Kidney (tissue), 14 donors: Measurements from ENCODE around the gene ATP12A. TPM values are rescaled to one million over a fixed set of nuclear protein-coding genes. Genes with fewer than 3 reads are reported as not detected.

Source experiments
- DNase-seq, 5 donors: peaks; one replicate each; pipeline ENCODE4 v3.0.0-alpha.2; 2013 to 2020
- FAIRE-seq: peaks from 2 replicates; lab custom pipeline; 2012; peaks lifted over from hg19 to GRCh38; lab: Jason Lieb, UNC
- H3K27ac ChIP-seq, 2 donors: one replicate each; pipeline ENCODE4 v1.7.0; 2013; ENCODE audit warnings: low read depth in 2 of 2, low read length in 2 of 2, inconsistent platforms in 1 of 2
- H3K27me3 ChIP-seq: one replicate; pipeline ENCODE4 v1.7.1; 2013; ENCODE audit warnings: low read length, inconsistent platforms; ENCODE audit not compliant: control insufficient read depth, insufficient read depth
- H3K36me3 ChIP-seq, 3 donors: one replicate each; pipeline versions ENCODE4 v1.7.0 to v1.7.1; 2013; ENCODE audit warnings: low read length in 3 of 3, control low read depth in 1 of 3, inconsistent platforms in 1 of 3; ENCODE audit not compliant: insufficient read depth in 3 of 3, control insufficient read depth in 2 of 3
- H3K4me1 ChIP-seq, 3 donors: one replicate each; pipeline versions ENCODE4 v1.7.0 to v1.7.1; 2013; ENCODE audit warnings: low read length in 3 of 3, inconsistent platforms in 1 of 3, low read depth in 1 of 3; ENCODE audit not compliant: control insufficient read depth in 2 of 3, insufficient read depth in 2 of 3
- H3K4me3 ChIP-seq, 3 donors: one replicate each; pipeline versions ENCODE4 v1.7.0 to v1.8.1; 2013; ENCODE audit warnings: low read length in 3 of 3, control low read depth in 1 of 3, inconsistent platforms in 1 of 3
- H3K9ac ChIP-seq, 3 donors: one replicate each; pipeline versions ENCODE4 v1.7.0 to v1.7.1; 2013; ENCODE audit warnings: low read length in 3 of 3, control low read depth in 1 of 3, inconsistent platforms in 1 of 3
- H3K9me3 ChIP-seq, 3 donors: one replicate each; pipeline versions ENCODE4 v1.7.0 to v1.7.1; 2013; ENCODE audit warnings: low read length in 3 of 3, control low read depth in 1 of 3, inconsistent platforms in 1 of 3; ENCODE audit not compliant: control insufficient read depth in 2 of 3, insufficient read depth in 1 of 3
- CTCF ChIP-seq: IDR thresholded peaks from 3 replicates; pipeline ENCODE4 v1.5.1; 2012; ENCODE audit warnings: mild to moderate bottlenecking, moderate library complexity, borderline replicate concordance; ENCODE audit not compliant: insufficient read depth; ENCODE audit errors: extremely low read depth
- intact Hi-C: fragments of 100-400 bp; cut with DNase I; formaldehyde crosslinking; loops from one replicate; pipeline ENCODE4 v1.11.1; 2022
- polyA plus RNA-seq: library from polyadenylated mRNA; stranded (reverse); fragments of 350-450 nt; fragmentation: Illumina TruSeq; extraction: RNeasy Lipid Tissue Mini Kit (QIAGEN cat#74804); gene quantifications from one replicate; pipeline ENCODE4 v1.2.3, GENCODE V29; 2014; ENCODE audit warnings: low read depth, low replicate concordance; ENCODE audit not compliant: insufficient read depth
- total RNA-seq: library from RNA; stranded (reverse); fragmentation: NEBNext Ultra II Directional; extraction: Animal tissue kit (Norgen Biotek cat#: 25700); gene quantifications from one replicate; pipeline ENCODE4 v1.2.1, GENCODE V29; 2021
- donor health status: control.
- donor health status: control.
- donor health status: control.
- donor health status: control.
- donor health status: control.
- donor health status: DM: yes; HTN: yes; CAD: no.
- donor health status: Normal renal cell carcinoma (clear cell type).

ATP12A gene
- total and polyA plus RNA-seq, 2 donors from 2014 or later: 0.22 to 6.5 TPM

DNA sequence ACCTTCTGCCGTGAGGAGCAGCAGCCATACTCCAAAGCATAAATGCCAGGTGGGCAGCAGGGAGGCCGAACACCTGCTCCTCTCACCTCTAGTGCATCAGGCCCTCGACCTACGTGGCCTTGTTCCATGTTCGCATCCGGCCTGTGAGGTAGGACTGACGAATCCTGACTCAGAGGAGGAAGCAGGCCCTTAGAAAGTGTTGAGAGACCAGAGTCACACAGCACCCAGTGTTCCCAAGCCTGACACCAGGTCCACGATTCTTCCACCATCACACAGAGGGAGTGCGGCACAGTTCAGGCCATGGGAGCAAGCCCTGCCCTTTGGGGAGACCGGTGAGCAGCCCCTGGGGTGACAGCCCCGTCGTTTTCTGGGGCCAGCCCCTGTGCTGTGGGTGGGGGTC lies 14.7 kb downstream of the ATP12A start:
- intact Hi-C loops: no loop called here
- no peaks in the 10 kb centered on the region for H3K27me3 ChIP-seq
- no peak overlapping the region for H3K27ac ChIP-seq
- no peaks in the 10 kb centered on the region for H3K36me3 ChIP-seq
- H3K4me3 ChIP-seq: no peak overlapping the region
- DNase-seq (no peak), FAIRE-seq (no peak)
- H3K4me1 ChIP-seq: no peaks in the 10 kb centered on the region
- no peak overlapping the region for H3K9ac ChIP-seq
- H3K9me3 ChIP-seq: no peaks in the 10 kb centered on the region
- TF ChIP-seq CTCF: no peak

DNA sequence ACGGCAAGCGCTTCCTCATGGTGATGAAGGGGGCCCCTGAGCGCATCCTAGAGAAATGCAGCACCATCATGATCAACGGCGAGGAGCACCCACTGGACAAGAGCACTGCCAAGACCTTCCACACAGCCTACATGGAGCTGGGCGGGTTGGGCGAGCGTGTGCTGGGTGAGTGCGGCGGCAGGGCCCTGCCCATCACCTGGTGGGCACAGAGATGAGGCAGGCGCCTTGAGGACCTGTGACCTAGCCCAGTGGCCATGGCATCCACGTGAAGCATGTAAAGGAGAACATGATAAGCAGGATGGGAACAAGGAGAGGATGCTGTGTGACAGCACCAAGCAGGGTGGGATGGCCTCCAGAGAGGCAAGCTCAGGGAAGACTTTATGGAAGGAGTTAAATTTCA lies 18.5 kb downstream of the ATP12A start:
- TF ChIP-seq CTCF: no peak
- no peaks in the 10 kb centered on the region for H3K36me3 ChIP-seq
- H3K4me1 ChIP-seq: no peaks in the 10 kb centered on the region
- no peak overlapping the region for H3K4me3 ChIP-seq
- no peak overlapping the region for H3K27ac ChIP-seq
- FAIRE-seq: no peak
- no peak for DNase-seq
- intact Hi-C loops: no loop called here
- H3K27me3 ChIP-seq: no peaks in the 10 kb centered on the region
- H3K9me3 ChIP-seq: no peaks in the 10 kb centered on the region
- H3K9ac ChIP-seq: no peak overlapping the region

GRCh38 chr13:24699541-24699940 lies 19.3 kb downstream of the ATP12A start:
- H3K9ac ChIP-seq: no peak overlapping the region
- H3K27me3 ChIP-seq: no peaks in the 10 kb centered on the region
- no peak for FAIRE-seq
- no peaks in the 10 kb centered on the region for H3K4me1 ChIP-seq
- no peak overlapping the region for H3K27ac ChIP-seq
- no peaks in the 10 kb centered on the region for H3K36me3 ChIP-seq
- no peak for TF ChIP-seq CTCF
- H3K4me3 ChIP-seq: no peak overlapping the region
- no peak for DNase-seq
- no peaks in the 10 kb centered on the region for H3K9me3 ChIP-seq
- intact Hi-C loops: no loop called here

DNA sequence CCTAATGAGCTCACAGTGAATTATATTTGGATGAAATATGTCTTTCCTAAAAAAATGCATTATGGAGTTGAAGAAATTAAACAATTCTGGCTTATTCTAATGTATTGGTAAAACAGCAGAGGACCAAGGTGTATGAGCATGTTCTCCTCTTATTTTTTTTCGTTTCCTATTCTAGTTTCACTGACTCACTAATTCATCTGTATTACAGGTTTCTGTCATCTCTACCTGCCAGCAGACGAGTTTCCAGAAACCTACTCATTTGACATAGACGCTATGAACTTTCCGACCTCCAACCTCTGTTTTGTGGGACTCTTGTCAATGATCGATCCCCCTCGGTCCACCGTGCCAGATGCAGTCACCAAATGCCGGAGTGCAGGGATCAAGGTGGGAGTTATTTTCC lies 20.3 kb downstream of the ATP12A start:
- DNase-seq (no peak), FAIRE-seq (no peak)
- H3K9me3 ChIP-seq: no peaks in the 10 kb centered on the region
- no peak overlapping the region for H3K4me3 ChIP-seq
- H3K27ac ChIP-seq: no peak overlapping the region
- no peak for TF ChIP-seq CTCF
- no peaks in the 10 kb centered on the region for H3K36me3 ChIP-seq
- intact Hi-C loops: no loop called here
- H3K4me1 ChIP-seq: no peaks in the 10 kb centered on the region
- no peaks in the 10 kb centered on the region for H3K27me3 ChIP-seq
- H3K9ac ChIP-seq: no peak overlapping the region
